Nephron (organoid): Measurements from ENCODE around the gene NXNL2.

Experiments
- H3K27ac Mint-ChIP-seq, 3 experiments: 2 replicates each; pipeline ENCODE4 v1.8.0; 2020; ENCODE audit warnings: mixed read lengths in 3 of 3, mild to moderate bottlenecking in 2 of 3, moderate library complexity in 1 of 3
- H3K27me3 Mint-ChIP-seq: 2 replicates; pipeline ENCODE4 v1.8.0; 2021; ENCODE audit warnings: low read depth, mild to moderate bottlenecking, moderate library complexity, mixed read lengths
- H3K36me3 Mint-ChIP-seq: 2 replicates; pipeline ENCODE4 v1.8.0; 2020; ENCODE audit warnings: low read depth, mixed read lengths
- H3K4me1 Mint-ChIP-seq: 2 replicates; pipeline ENCODE4 v1.8.0; 2020; ENCODE audit warnings: mixed read lengths
- H3K4me3 Mint-ChIP-seq, 3 experiments: 2 replicates each; pipeline ENCODE4 v1.8.0; 2020; ENCODE audit warnings: mild to moderate bottlenecking in 3 of 3, mixed read lengths in 3 of 3, moderate library complexity in 2 of 3
- H3K9me3 Mint-ChIP-seq: 2 replicates; pipeline ENCODE4 v1.8.0; 2020; ENCODE audit warnings: mixed read lengths
- CTCF ChIP-seq, 3 experiments: fragments of 200-600 bp; sonication (generic); IDR thresholded peaks; one replicate each; pipeline ENCODE4 v1.5.0; 2021; ENCODE audit warnings: antibody characterized with exemption in 3 of 3; ENCODE audit not compliant: unreplicated experiment in 3 of 3

Gene NXNL2

GRCh38 chr9:88574953-88575352, 40.0 kb downstream of the NXNL2 start:
- peaks cover 6% of the 10 kb centered on the region for H3K27me3 Mint-ChIP-seq
- peaks cover 18% of the 10 kb centered on the region for H3K4me1 Mint-ChIP-seq
- H3K9me3 Mint-ChIP-seq, result peaks cover 3% of the 10 kb centered on the region
- no peak for TF ChIP-seq CTCF (IDR thresholded peaks at IDR 0.05; ENCODE audit: unreplicated experiment in 3 of 3)
- no peaks in the 10 kb centered on the region for H3K36me3 Mint-ChIP-seq
- no peak overlapping the region for H3K4me3 Mint-ChIP-seq
- H3K27ac Mint-ChIP-seq, result peak overlapping the region in 1 of 3 experiments; percentile 25

- peaks cover 3% of the 10 kb centered on the region for H3K9me3 Mint-ChIP-seq
- peaks cover 24% of the 10 kb centered on the region for H3K4me1 Mint-ChIP-seq
- H3K4me3 Mint-ChIP-seq, result no peak overlapping the region
- peaks cover 6% of the 10 kb centered on the region for H3K27me3 Mint-ChIP-seq
- no peak for TF ChIP-seq CTCF (IDR thresholded peaks at IDR 0.05; ENCODE audit: unreplicated experiment in 3 of 3)
- peak overlapping the region in 1 of 3 experiments; percentile 1 for H3K27ac Mint-ChIP-seq
- H3K36me3 Mint-ChIP-seq, result no peaks in the 10 kb centered on the region
Measured at GRCh38 chr9:88577256-88578120, 42.5 kb downstream of the NXNL2 start.

GRCh38 chr9:88578121-88579049, 43.4 kb downstream of the NXNL2 start:
- Mint-ChIP-seq H3K4me1 (peaks cover 24% of the 10 kb centered on the region), H3K27me3 (peaks cover 6% of the 10 kb centered on the region), H3K27ac (peak overlapping the region in 1 of 3 experiments; percentile 34), H3K9me3 (peaks cover 2% of the 10 kb centered on the region), H3K36me3 (no peaks in the 10 kb centered on the region), H3K4me3 (no peak overlapping the region)
- peak; percentile 95 to 98 (median 97) for TF ChIP-seq CTCF (IDR thresholded peaks at IDR 0.05; ENCODE audit: unreplicated experiment in 3 of 3)

GRCh38 chr9:88579050-88579715, 44.2 kb downstream of the NXNL2 start:
- H3K4me3 Mint-ChIP-seq, result no peak overlapping the region
- H3K4me1 Mint-ChIP-seq, result peaks cover 26% of the 10 kb centered on the region
- peaks cover 4% of the 10 kb centered on the region for H3K9me3 Mint-ChIP-seq
- H3K27ac Mint-ChIP-seq, result no peak overlapping the region
- H3K36me3 Mint-ChIP-seq, result no peaks in the 10 kb centered on the region
- H3K27me3 Mint-ChIP-seq, result peaks cover 6% of the 10 kb centered on the region
- no peak for TF ChIP-seq CTCF (IDR thresholded peaks at IDR 0.05; ENCODE audit: unreplicated experiment in 3 of 3)

GRCh38 chr9:88580961-88581360, 46.0 kb downstream of the NXNL2 start:
- H3K4me1 Mint-ChIP-seq, result peaks cover 18% of the 10 kb centered on the region
- no peaks in the 10 kb centered on the region for H3K36me3 Mint-ChIP-seq
- H3K4me3 Mint-ChIP-seq, result no peak overlapping the region
- peak overlapping the region in 1 of 3 experiments; percentile 39 for H3K27ac Mint-ChIP-seq
- no peak for TF ChIP-seq CTCF (IDR thresholded peaks at IDR 0.05; ENCODE audit: unreplicated experiment in 3 of 3)
- H3K27me3 Mint-ChIP-seq, result peaks cover 11% of the 10 kb centered on the region
- H3K9me3 Mint-ChIP-seq, result peaks cover 4% of the 10 kb centered on the region
